ENCODE data around the gene IGF2BP2. TPM values are rescaled to one million over a fixed set of nuclear protein-coding genes. Genes with fewer than 3 reads are reported as not detected.
"Not testable (repeated sequence)": the region's sequence is repeated elsewhere in the genome, so short reads cannot be mapped to it uniquely, and the experiment has no call there.

The IGF2BP2 gene
- total RNA-seq, 1 donor from 2014 or later, result 19.4 TPM

GRCh38 chr3:185847506-185847905, 22.7 kb upstream of the IGF2BP2 start:
- no peak overlapping the region for H3K27ac ChIP-seq
- ATAC-seq (no peak), DNase-seq (no peak)
- no peaks in the 10 kb centered on the region for H3K36me3 ChIP-seq
- intact Hi-C loops (cut with DNase I), result no loop called here
- no peaks in the 10 kb centered on the region for H3K9me3 ChIP-seq
- no peaks in the 10 kb centered on the region for H3K27me3 ChIP-seq (ENCODE audit: low read depth)
- no peaks in the 10 kb centered on the region for H3K4me1 ChIP-seq
- no peak overlapping the region for H3K4me3 ChIP-seq
- no peak for TF ChIP-seq CTCF (IDR thresholded peaks at IDR 0.05)

- Histone ChIP-seq H3K27me3 (ENCODE audit: low read depth) (no peaks in the 10 kb centered on the region), H3K4me1 (no peaks in the 10 kb centered on the region), H3K9me3 (no peaks in the 10 kb centered on the region), H3K27ac (no peak overlapping the region), H3K4me3 (no peak overlapping the region), H3K36me3 (no peaks in the 10 kb centered on the region)
- TF ChIP-seq CTCF (IDR thresholded peaks at IDR 0.05), result no peak
- intact Hi-C loops (cut with DNase I), result no loop called here
- DNase-seq (no peak), ATAC-seq (no peak)
Measured at GRCh38 chr3:185846037-185846436, 21.2 kb upstream of the IGF2BP2 start.

- no peaks in the 10 kb centered on the region for H3K4me1 ChIP-seq
- DNase-seq (no peak), ATAC-seq (no peak)
- H3K36me3 ChIP-seq, result no peaks in the 10 kb centered on the region
- no peak overlapping the region for H3K27ac ChIP-seq
- H3K4me3 ChIP-seq, result no peak overlapping the region
- intact Hi-C loops (cut with DNase I), result no loop called here
- no peaks in the 10 kb centered on the region for H3K9me3 ChIP-seq
- TF ChIP-seq CTCF (IDR thresholded peaks at IDR 0.05), result no peak
- no peaks in the 10 kb centered on the region for H3K27me3 ChIP-seq (ENCODE audit: low read depth)
Measured at GRCh38 chr3:185844051-185844450, 19.2 kb upstream of the IGF2BP2 start.

GRCh38 chr3:185843635-185844034, 18.8 kb upstream of the IGF2BP2 start:
- intact Hi-C loops (cut with DNase I), result no loop called here
- no peak overlapping the region for H3K4me3 ChIP-seq
- no peaks in the 10 kb centered on the region for H3K9me3 ChIP-seq
- H3K4me1 ChIP-seq, result no peaks in the 10 kb centered on the region
- no peaks in the 10 kb centered on the region for H3K36me3 ChIP-seq
- no peak for TF ChIP-seq CTCF (IDR thresholded peaks at IDR 0.05)
- no peak overlapping the region for H3K27ac ChIP-seq
- H3K27me3 ChIP-seq (ENCODE audit: low read depth), result no peaks in the 10 kb centered on the region
- no peak for ATAC-seq
- DNase-seq, result no peak

GRCh38 chr3:185843126-185843525, 18.3 kb upstream of the IGF2BP2 start:
- Histone ChIP-seq H3K27me3 (ENCODE audit: low read depth) (no peaks in the 10 kb centered on the region), H3K36me3 (no peaks in the 10 kb centered on the region), H3K4me3 (no peak overlapping the region), H3K9me3 (no peaks in the 10 kb centered on the region), H3K27ac (no peak overlapping the region), H3K4me1 (no peaks in the 10 kb centered on the region)
- DNase-seq, result no peak
- TF ChIP-seq CTCF (IDR thresholded peaks at IDR 0.05), result no peak
- intact Hi-C loops (cut with DNase I), result no loop called here
- ATAC-seq, result no peak

GRCh38 chr3:185842241-185842640, 17.4 kb upstream of the IGF2BP2 start:
- TF ChIP-seq CTCF (IDR thresholded peaks at IDR 0.05), result no peak
- Histone ChIP-seq H3K4me3 (no peak overlapping the region), H3K27ac (no peak overlapping the region), H3K36me3 (no peaks in the 10 kb centered on the region), H3K9me3 (no peaks in the 10 kb centered on the region), H3K27me3 (ENCODE audit: low read depth) (no peaks in the 10 kb centered on the region), H3K4me1 (peaks cover 2% of the 10 kb centered on the region)
- intact Hi-C loops (cut with DNase I), result no loop called here
- DNase-seq (no peak), ATAC-seq (no peak)

GRCh38 chr3:185838417-185838989, 13.7 kb upstream of the IGF2BP2 start:
- H3K27me3 ChIP-seq (ENCODE audit: low read depth); intact Hi-C loops (cut with DNase I); ATAC-seq; DNase-seq; H3K4me3 ChIP-seq; H3K9me3 ChIP-seq; H3K27ac ChIP-seq; H3K4me1 ChIP-seq; H3K36me3 ChIP-seq: not testable (repeated sequence)
